Caco-2 (cell line): ENCODE measurements around the gene TMEM187. TPM values are rescaled to one million over a fixed set of nuclear protein-coding genes. Genes with fewer than 3 reads are reported as not detected.

Source experiments
- BruUV-seq: library from RNA; stranded (reverse); fragments of 400-500 nt; replicated peaks from 2 replicates; lab custom pipeline; 2021; lab: Mats Ljungman, UMichigan
- CTCF ChIA-PET: fragments of 300-600 bp; sonication (Branson Sonifier 250); formaldehyde crosslinking; loops from one replicate; lab custom pipeline; 2022; ENCODE audit warnings: antibody characterized with exemption; lab: Charles Lee
- POLR2A ChIA-PET: fragments of 300-600 bp; sonication (Branson Sonifier 250); formaldehyde crosslinking; loops from one replicate; lab custom pipeline; 2022; ENCODE audit warnings: antibody characterized with exemption; lab: Charles Lee
- DNase-seq, 2 experiments: peaks; one replicate each; pipeline versions ENCODE4 v3.0.0 to v3.0.0-alpha.2; 2020 to 2022
- H3K27me3 ChIP-seq: replicated peaks from 2 replicates; pipeline ENCODE4 v1.6.0; 2011; ENCODE audit warnings: low read length; ENCODE audit not compliant: control insufficient read depth, insufficient read depth
- H3K36me3 ChIP-seq: 2 replicates; pipeline ENCODE4 v1.5.1; 2011; ENCODE audit warnings: low read length; ENCODE audit not compliant: control insufficient read depth, insufficient read depth
- H3K4me1 ChIP-seq: fragments of 250-450 bp; sonication (Bioruptor Pico); 2 replicates; pipeline ENCODE4 v1.5.1; 2020; ENCODE audit warnings: mild to moderate bottlenecking
- H3K4me3 ChIP-seq: 2 replicates; pipeline ENCODE4 v1.5.1; 2011; ENCODE audit warnings: low read depth, mild to moderate bottlenecking, control low read depth, low read length
- H3K9me3 ChIP-seq: fragments of 250-450 bp; sonication (Bioruptor Pico); 2 replicates; pipeline ENCODE4 v1.5.1; 2020; ENCODE audit warnings: mild to moderate bottlenecking, moderate library complexity
- H3K27ac Mint-ChIP-seq: one replicate; pipeline ENCODE4 v1.8.0; 2022; ENCODE audit warnings: mixed read lengths; ENCODE audit not compliant: unreplicated experiment
- H3K27me3 Mint-ChIP-seq: one replicate; pipeline ENCODE4 v1.8.0; 2022; ENCODE audit warnings: mixed read lengths; ENCODE audit not compliant: insufficient read depth, unreplicated experiment
- H3K36me3 Mint-ChIP-seq: one replicate; pipeline ENCODE4 v1.8.0; 2022; ENCODE audit warnings: mild to moderate bottlenecking, mixed read lengths; ENCODE audit not compliant: insufficient read depth, unreplicated experiment
- H3K4me1 Mint-ChIP-seq: one replicate; pipeline ENCODE4 v1.8.0; 2022; ENCODE audit warnings: low read depth, mixed read lengths; ENCODE audit not compliant: unreplicated experiment
- H3K4me3 Mint-ChIP-seq: one replicate; pipeline ENCODE4 v1.8.0; 2022; ENCODE audit warnings: mild to moderate bottlenecking, moderate library complexity, mixed read lengths; ENCODE audit not compliant: unreplicated experiment
- H3K9me3 Mint-ChIP-seq: one replicate; pipeline ENCODE4 v1.8.0; 2022; ENCODE audit warnings: mixed read lengths; ENCODE audit not compliant: unreplicated experiment
- intact Hi-C: fragments of 100-400 bp; cut with micrococcal nuclease; formaldehyde crosslinking; loops from one replicate; pipeline ENCODE4 v1.10.0; 2022; ENCODE audit not compliant: unreplicated experiment
- total RNA-seq: library from RNA; stranded (reverse); gene quantifications from 2 replicates; pipeline ENCODE4 v1.2.3, GENCODE V29; 2022
- TF ChIP-seq, protein P1 (sequence below), 2 experiments: fragments of 200-600 bp in 1 of 2; IDR thresholded peaks; 1 replicate in 1 of 2; 2 replicates in 1 of 2; pipeline versions ENCODE4 v1.5.1 to v1.8.0; 2011 to 2022; ENCODE audit warnings: antibody characterized with exemption in 1 of 2, control low read depth in 1 of 2, inconsistent platforms in 1 of 2, low read depth in 1 of 2, low read length in 1 of 2, mild to moderate bottlenecking in 1 of 2, moderate library complexity in 1 of 2; ENCODE audit not compliant: insufficient read depth in 1 of 2, severe bottlenecking in 1 of 2, unreplicated experiment in 1 of 2

TMEM187 gene
- total RNA-seq, 1 experiment from 2014 or later: 4.9 TPM

DNA sequence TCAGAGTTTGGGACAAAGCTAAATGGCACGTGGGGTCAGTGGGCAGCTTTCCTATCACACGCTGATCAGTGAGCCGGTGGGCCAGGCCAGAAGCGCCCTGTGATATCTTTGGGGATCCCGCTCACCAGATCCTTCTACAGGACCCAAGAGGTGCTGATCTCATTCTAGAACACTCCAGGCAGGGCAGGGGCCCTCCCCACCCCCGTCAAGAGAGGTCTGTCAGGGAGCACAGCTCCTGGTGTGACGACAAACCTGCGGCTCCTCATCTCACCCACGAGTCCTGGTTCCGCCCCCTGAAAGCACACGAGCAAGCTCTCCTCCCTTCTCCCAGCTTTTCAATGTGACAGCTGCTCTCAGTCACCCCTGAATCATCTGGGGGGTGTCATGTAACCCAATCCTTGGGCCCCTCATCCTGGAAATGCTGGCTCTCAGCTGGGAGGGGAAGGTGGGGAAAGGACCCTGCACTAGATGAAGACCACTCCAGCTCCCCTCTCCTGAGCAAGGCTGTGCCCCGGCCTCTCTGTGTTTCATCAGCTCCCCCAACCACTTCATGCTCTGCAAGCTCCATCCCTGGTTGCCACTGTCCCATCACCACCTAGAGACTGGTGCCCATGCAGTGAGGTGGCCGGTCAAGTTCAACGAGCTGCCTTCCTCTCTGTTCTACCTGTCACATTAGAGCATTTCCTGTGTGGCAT is 5.6 kb upstream of the TMEM187 start:
- TF ChIP-seq, protein P1, sequence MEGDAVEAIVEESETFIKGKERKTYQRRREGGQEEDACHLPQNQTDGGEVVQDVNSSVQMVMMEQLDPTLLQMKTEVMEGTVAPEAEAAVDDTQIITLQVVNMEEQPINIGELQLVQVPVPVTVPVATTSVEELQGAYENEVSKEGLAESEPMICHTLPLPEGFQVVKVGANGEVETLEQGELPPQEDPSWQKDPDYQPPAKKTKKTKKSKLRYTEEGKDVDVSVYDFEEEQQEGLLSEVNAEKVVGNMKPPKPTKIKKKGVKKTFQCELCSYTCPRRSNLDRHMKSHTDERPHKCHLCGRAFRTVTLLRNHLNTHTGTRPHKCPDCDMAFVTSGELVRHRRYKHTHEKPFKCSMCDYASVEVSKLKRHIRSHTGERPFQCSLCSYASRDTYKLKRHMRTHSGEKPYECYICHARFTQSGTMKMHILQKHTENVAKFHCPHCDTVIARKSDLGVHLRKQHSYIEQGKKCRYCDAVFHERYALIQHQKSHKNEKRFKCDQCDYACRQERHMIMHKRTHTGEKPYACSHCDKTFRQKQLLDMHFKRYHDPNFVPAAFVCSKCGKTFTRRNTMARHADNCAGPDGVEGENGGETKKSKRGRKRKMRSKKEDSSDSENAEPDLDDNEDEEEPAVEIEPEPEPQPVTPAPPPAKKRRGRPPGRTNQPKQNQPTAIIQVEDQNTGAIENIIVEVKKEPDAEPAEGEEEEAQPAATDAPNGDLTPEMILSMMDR (IDR thresholded peaks at IDR 0.05; ENCODE audit: insufficient read depth in 1 of 2, low read depth in 1 of 2, low read length in 1 of 2, severe bottlenecking in 1 of 2, unreplicated experiment in 1 of 2): no peak
- H3K27me3 ChIP-seq: no peaks in the 10 kb centered on the region
- no peaks in the 10 kb centered on the region for H3K9me3 ChIP-seq
- intact Hi-C loops: no loop called here
- peaks cover 3% of the 10 kb centered on the region for H3K36me3 ChIP-seq
- H3K27me3 Mint-ChIP-seq: no peaks in the 10 kb centered on the region
- ChIA-PET CTCF (interaction anchor here (1.3 kb wide), 2 partner anchors 18 to 20 kb away, joined by 3 to 4 read pairs; no protein-coding TSS in a partner anchor), POLR2A (no interaction called here)
- H3K27ac Mint-ChIP-seq: no peak overlapping the region
- H3K9me3 Mint-ChIP-seq: no peaks in the 10 kb centered on the region
- no peak overlapping the region for H3K4me3 ChIP-seq
- no peak overlapping the region for H3K4me3 Mint-ChIP-seq
- no TSS peak for BruUV-seq
- no peak for DNase-seq
- no peaks in the 10 kb centered on the region for H3K4me1 ChIP-seq
- H3K36me3 Mint-ChIP-seq: peaks cover 35% of the 10 kb centered on the region
- H3K4me1 Mint-ChIP-seq: no peaks in the 10 kb centered on the region

DNA sequence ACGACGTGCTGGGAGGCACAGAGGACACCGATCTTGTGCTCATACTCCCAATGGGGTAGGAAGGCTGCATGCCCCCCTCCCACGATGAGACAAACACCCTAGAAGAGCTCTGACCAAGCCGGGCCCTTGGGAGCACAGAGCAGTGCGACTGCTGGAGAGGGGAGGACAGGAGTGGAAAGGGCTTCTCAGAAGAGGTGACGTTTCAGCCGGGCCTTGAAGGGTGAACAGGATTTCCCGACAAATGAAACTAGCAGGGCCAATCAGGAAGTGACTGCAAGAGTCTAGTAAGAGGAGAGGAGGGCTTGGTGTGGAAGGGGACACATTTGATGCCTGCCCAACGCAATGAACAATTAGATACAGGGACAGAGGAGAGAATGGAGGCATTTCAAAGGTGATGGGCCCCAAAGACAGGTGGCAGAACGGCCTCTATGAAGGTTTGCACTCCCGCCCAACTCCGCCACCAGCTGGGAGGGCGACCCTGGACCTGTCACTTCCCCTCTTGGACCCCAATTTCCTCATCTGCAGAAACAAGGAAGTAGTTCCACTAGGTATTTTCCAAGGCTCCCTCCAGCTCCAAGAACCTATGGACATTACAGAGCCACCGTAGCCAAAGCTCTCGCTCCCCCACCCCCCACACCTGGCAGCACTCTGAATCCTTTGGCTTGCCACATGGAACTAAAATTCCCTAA is 4.9 kb upstream of the TMEM187 start:
- ChIA-PET CTCF (interaction anchor here (1.3 kb wide), 2 partner anchors 18 to 21 kb away, joined by 3 to 4 read pairs; no protein-coding TSS in a partner anchor), POLR2A (no interaction called here)
- TF ChIP-seq, protein P1 (IDR thresholded peaks at IDR 0.05; ENCODE audit: insufficient read depth in 1 of 2, low read depth in 1 of 2, low read length in 1 of 2, severe bottlenecking in 1 of 2, unreplicated experiment in 1 of 2): no peak
- no peaks in the 10 kb centered on the region for H3K4me1 Mint-ChIP-seq
- no peaks in the 10 kb centered on the region for H3K9me3 Mint-ChIP-seq
- no peak overlapping the region for H3K27ac Mint-ChIP-seq
- no peaks in the 10 kb centered on the region for H3K27me3 Mint-ChIP-seq
- Histone ChIP-seq H3K27me3 (no peaks in the 10 kb centered on the region), H3K9me3 (no peaks in the 10 kb centered on the region), H3K4me3 (no peak overlapping the region), H3K4me1 (no peaks in the 10 kb centered on the region), H3K36me3 (peaks cover 3% of the 10 kb centered on the region)
- H3K4me3 Mint-ChIP-seq: no peak overlapping the region
- DNase-seq: no peak
- TSS peak; percentile 1 for BruUV-seq
- peaks cover 35% of the 10 kb centered on the region for H3K36me3 Mint-ChIP-seq
- intact Hi-C loops: no loop called here

DNA sequence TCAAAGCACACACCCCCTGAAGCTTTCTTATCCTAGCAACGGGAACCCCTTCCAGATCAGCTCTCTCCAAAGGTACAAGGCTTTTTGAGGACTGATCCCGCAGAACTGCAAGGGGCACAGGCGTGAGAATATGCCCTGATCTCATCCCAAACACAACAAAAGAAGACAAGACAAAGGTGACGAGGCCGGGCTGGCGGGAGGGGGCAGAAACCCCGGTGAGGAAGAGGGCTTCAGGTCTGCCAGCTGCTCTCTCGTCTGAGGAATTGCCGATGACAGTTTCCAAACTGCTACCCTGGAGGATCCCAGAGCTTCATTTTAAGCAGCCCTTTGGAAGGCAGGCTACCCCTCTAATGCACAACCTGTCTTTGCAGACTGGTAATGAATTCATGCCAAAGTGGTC is 4.3 kb upstream of the TMEM187 start:
- ChIA-PET POLR2A (no interaction called here), CTCF (interaction anchor here (1.3 kb wide), 1 partner anchor 21 kb away, joined by 4 read pairs; no protein-coding TSS in a partner anchor)
- H3K27me3 ChIP-seq: no peaks in the 10 kb centered on the region
- TF ChIP-seq, protein P1 (IDR thresholded peaks at IDR 0.05; ENCODE audit: insufficient read depth in 1 of 2, low read depth in 1 of 2, low read length in 1 of 2, severe bottlenecking in 1 of 2, unreplicated experiment in 1 of 2): no peak
- no peaks in the 10 kb centered on the region for H3K9me3 ChIP-seq
- H3K4me1 ChIP-seq: no peaks in the 10 kb centered on the region
- no peak for DNase-seq
- H3K36me3 Mint-ChIP-seq: peaks cover 35% of the 10 kb centered on the region
- H3K36me3 ChIP-seq: peaks cover 3% of the 10 kb centered on the region
- intact Hi-C loops: no loop called here
- no TSS peak for BruUV-seq
- H3K27me3 Mint-ChIP-seq: no peaks in the 10 kb centered on the region
- H3K4me3 ChIP-seq: no peak overlapping the region
- no peaks in the 10 kb centered on the region for H3K4me1 Mint-ChIP-seq
- no peak overlapping the region for H3K27ac Mint-ChIP-seq
- no peak overlapping the region for H3K4me3 Mint-ChIP-seq
- no peaks in the 10 kb centered on the region for H3K9me3 Mint-ChIP-seq
